ENCODE results near the gene UBE3A. TPM values are rescaled to one million over a fixed set of nuclear protein-coding genes. Genes with fewer than 3 reads are reported as not detected.
A peak's percentile ranks its signal among the peaks of the same experiment; 100 is the strongest.

Gene UBE3A
- total RNA-seq, 2 donors from 2014 or later: 86.3 to 88.6 TPM

GRCh38 chr15:25362545-25362944 lies 76.3 kb downstream of the UBE3A start:
- intact Hi-C loops (cut with DNase I, micrococcal nuclease): no loop called here
- no peak for DNase-seq
- ATAC-seq: no peak

GRCh38 chr15:25347707-25348106 lies 91.1 kb downstream of the UBE3A start:
- no peak for ATAC-seq
- intact Hi-C loops (cut with DNase I, micrococcal nuclease): no loop called here
- no peak for DNase-seq

GRCh38 chr15:25346371-25346770 lies 92.5 kb downstream of the UBE3A start:
- no peak for DNase-seq
- intact Hi-C loops (cut with DNase I, micrococcal nuclease): no loop called here
- ATAC-seq: no peak

DNA sequence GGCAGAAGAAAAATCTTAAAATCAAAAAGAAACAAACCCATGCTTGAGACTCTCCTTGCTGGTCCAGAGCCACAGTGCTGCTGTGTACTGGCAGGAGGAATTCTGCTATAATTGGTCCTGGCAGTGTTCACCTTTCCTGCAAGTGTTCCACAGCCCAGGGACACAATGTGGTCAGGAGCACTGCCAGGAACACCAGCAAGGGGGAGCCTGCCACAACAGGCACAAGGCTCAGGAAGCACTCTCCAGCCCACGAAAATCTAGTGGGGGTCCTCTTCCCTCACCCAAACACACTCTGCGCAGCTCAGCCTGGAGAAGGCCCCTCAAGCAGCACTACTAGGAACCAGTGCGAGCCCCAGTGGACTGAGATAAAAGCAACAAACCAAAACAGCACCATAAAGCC lies 92.9 kb downstream of the UBE3A start:
- no peak for DNase-seq
- intact Hi-C loops (cut with DNase I, micrococcal nuclease): no loop called here

DNA sequence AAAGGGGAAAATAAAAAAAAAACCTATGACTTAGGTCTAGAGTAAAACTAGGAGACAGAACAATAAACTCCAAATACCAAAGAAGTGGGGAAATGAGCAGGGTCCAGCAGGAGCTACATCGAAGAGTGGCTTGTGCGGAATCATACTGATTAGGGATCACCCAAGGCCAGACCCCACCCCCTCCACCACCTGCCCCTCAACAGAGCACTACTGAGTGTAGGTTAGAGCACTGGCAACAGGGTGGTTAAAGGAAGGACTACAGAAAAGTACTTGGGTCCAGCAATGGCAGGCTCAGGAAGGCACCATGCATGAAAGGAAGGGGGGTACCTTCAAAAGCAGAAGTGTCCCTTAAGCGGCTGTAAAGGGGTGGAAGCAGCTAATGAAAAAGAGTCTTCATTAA lies 96.2 kb downstream of the UBE3A start:
- DNase-seq: no peak
- no peak for ATAC-seq
- intact Hi-C loops (cut with DNase I, micrococcal nuclease): no loop called here

More for the DNA sequence above, 92.9 kb downstream of the UBE3A start:
- peak; percentile 48 for ATAC-seq

DNA sequence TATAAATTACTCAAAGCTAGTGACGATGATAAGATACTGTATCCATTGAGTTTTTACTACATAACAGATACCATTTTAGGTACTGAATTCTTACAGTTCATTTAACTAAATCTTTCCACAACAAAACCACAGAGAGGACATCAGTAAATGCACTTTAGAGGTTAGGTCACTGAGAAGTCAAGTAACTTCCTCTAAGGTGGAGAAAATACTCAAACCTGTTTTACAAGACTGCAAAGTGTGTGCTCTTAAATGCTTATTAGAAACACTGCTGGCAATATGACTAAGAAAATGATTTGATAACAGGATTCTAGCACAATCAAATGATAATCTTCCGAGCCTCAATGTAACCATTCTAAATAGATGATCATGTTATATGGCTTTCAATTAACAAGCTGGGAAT lies 99.4 kb downstream of the UBE3A start:
- intact Hi-C loops (cut with DNase I, micrococcal nuclease): no loop called here
- DNase-seq (no peak), ATAC-seq (no peak)

- ATAC-seq (no peak), DNase-seq (no peak)
- intact Hi-C loops (cut with DNase I, micrococcal nuclease): no loop called here
Observed at GRCh38 chr15:25335279-25335678, 103.5 kb downstream of the UBE3A start.

DNA sequence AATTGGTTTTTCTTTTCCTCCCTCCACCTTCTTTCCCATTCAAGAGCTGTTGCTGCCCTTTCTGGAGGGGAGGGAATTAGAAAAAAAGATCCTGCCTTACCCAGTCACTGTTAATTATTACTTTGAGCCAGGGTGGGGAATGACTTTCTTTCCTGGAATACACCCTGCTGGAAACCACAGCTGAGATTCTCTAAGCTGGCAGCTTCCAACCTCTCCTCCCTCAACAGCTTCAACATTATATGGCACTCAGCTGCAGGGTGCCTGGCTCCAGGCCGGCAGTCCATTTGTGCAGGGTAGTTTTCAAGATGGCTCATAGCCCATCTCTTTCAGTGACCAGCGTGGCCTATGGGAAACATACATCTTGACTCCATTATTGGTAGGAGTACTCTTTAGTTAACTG lies 105.8 kb downstream of the UBE3A start:
- intact Hi-C loops (cut with DNase I, micrococcal nuclease): no loop called here
- ATAC-seq (peak; percentile 78), DNase-seq (no peak)

GRCh38 chr15:25332306-25332705 lies 106.5 kb downstream of the UBE3A start:
- intact Hi-C loops (cut with DNase I, micrococcal nuclease): no loop called here
- DNase-seq: no peak
- ATAC-seq: no peak

DNA sequence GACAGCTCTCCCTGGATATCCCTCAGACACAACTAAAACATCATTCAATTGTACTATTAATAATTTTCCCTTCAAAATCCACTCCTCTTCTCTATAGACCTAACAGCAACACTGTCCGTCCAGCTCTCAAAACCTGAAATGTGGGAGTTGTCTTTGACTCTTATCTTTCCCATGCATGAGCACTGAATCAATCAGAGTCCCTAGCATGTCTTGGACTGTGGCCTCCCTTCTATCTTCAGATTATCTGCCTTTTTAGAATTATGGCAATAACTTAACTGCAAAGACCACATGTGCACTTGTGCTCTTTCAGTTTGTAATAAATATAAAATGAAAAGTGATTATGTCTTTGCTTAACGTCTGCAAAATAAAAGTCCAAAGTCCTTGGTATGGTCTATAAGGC lies 107.0 kb downstream of the UBE3A start:
- ATAC-seq: no peak
- intact Hi-C loops (cut with DNase I, micrococcal nuclease): no loop called here

GRCh38 chr15:25331404-25331803 lies 107.4 kb downstream of the UBE3A start:
- no peak for ATAC-seq
- intact Hi-C loops (cut with DNase I, micrococcal nuclease): no loop called here
- no peak for DNase-seq

More for the DNA sequence above, 107.0 kb downstream of the UBE3A start:
- DNase-seq: no peak

DNA sequence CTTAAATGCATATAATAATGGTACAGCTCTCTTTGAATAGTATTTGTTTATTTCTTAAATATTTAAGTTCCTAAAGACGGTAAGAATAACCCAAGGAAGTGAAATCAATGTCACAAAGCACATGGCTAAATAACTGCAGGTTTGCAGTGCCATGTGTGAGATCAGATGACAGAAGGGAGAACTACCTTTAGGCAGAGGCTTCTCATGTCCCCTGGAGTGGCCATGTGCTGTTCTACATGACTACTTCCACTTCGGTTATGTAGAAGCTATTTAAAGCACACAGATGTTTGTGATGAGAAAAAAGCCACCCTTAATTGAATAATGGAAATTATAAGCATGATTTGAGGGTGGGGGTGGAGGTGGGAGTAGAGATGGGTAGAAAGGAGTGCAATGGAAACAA lies 109.1 kb downstream of the UBE3A start:
- ATAC-seq: no peak
- no peak for DNase-seq
- intact Hi-C loops (cut with DNase I, micrococcal nuclease): no loop called here

GRCh38 chr15:25327686-25328085 lies 111.1 kb downstream of the UBE3A start:
- ATAC-seq (peak; percentile 76), DNase-seq (no peak)
- intact Hi-C loops (cut with DNase I, micrococcal nuclease): no loop called here

GRCh38 chr15:25325187-25325586 lies 113.6 kb downstream of the UBE3A start:
- ATAC-seq: no peak
- intact Hi-C loops (cut with DNase I, micrococcal nuclease): no loop called here
- no peak for DNase-seq

DNA sequence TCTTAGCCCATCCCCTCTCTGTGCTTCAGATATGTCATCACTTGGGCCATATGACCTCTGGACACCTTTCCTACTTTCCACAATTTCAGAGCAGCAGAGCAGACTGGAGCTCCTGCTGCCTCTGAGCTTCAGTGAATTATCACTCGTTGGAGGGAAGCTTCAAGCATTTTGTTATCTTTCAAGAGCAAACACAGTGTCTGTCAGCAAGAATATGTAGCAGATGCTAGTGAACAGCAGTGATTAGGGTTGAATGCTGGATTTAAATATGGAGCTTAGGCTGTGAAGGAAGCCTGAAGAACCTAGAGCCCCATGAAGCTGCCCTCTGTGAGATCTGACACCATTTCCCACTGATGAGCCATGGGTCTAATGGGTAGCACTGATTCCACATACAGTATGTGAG lies 115.4 kb downstream of the UBE3A start:
- DNase-seq (no peak), ATAC-seq (no peak)
- intact Hi-C loops (cut with DNase I, micrococcal nuclease): no loop called here

DNA sequence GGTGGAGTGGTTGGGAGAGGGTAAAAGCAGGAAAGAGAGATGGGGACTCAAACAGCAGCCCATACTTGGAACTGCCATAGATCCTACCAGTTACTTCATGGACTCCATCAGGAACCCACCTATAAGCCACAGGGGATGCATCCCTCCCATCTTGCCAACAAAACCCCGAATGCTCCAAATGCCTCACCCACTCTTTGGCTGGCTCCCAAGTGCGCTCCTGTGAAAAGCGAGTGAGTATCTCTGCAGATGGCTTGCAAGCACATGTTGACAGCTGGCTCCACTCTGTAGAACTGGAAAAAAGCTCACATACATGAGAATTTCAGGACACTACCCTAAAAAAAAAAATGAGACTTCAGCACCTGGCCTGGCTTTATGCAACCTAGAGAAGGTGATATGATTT lies 151.0 kb downstream of the UBE3A start:
- ATAC-seq: no peak
- intact Hi-C loops (cut with DNase I, micrococcal nuclease): no loop called here
- no peak for DNase-seq
